Measurements from ENCODE around the gene GLA.

GLA gene

DNA sequence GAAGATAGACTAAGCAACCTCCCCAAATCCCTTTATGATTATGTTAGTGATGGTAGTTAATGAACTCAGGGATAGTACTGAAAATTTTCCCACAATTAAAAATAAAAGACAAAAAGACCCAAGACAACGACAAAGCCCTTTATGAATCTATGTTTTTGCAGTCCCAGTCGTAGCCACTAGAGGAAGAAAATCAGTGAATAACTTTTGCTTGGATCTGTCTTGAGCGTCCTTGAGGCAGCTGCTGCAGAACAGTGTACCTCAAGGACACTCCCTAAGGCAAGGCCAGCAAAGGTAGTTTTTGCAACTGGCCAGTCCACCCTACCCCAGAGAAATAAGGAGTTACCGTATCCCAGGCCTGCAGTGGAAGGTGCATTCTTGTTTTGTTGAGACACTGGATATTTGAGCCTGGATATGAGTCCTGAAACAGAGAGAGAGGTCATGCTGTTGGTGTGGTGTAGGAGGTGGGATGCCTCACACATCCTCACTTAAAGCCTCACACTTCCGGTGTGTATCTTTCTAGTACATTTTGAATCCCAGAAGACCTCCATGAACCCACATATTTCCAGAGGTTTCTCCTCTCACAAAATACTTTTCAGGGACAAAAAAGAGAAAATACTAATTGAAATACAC lies 50.4 kb downstream of the GLA start:
- no peak for DNase-seq

DNA sequence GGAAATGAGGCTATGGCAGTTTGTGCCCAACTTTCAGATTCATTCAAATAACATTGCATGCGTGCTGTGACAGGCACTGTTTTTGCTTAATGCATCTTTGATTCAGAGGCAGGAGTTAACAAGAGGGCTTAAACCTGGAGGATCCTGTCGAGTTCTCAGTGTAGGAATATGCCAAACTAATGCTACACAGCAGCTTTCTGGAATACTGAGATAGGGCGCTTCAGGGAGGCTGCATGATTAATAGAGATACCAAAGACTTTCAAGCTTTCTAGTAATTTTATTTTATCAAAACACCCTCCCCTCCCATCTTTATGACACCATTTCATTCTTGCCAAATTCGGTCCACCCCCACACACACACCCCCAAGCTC lies 58.5 kb downstream of the GLA start:
- no peak for DNase-seq

DNA sequence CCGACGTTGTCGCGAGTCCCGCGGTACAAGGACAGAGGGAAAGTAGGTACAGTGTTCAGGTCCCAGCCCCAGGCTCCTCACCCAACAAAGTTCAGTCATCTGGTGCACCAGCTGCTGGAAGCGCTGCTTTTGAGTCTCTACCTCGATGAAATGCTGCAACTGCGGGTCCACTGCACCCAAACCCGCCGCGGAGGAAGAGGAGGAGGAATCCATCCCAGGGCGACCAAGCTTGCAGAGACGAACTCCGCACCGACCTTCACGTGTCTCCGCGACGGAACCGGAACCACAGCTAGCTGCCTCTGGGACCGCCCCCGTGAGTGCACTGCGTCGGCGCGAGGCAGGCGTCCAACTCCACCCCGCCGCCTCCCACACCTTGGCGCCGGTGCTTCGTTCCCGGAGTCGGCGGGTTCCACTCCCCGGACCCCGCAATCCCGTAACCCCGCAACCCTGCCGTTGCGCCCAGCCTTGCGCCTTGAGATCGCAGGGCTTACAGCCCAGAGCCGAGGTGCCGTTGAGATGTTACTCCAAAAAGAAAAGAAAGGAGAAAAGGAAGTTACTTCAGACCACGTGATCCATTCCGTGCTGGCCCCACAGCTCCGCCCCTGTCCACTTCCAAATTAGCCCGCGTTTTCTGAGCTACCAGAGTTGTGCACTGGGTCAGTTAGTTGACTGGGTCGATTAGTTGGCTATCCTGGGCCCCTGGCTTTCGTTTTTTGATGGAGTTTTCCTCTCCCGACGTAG lies 59.1 kb downstream of the GLA start, which contains the start of gene TIMM8A:
TSS of gene TIMM8A (minus strand) at position 291 of the 741 bp plus-strand sequence. CDS start at position 213, 78 bp downstream.
- DNase-seq, result peak; percentile 81

DNA sequence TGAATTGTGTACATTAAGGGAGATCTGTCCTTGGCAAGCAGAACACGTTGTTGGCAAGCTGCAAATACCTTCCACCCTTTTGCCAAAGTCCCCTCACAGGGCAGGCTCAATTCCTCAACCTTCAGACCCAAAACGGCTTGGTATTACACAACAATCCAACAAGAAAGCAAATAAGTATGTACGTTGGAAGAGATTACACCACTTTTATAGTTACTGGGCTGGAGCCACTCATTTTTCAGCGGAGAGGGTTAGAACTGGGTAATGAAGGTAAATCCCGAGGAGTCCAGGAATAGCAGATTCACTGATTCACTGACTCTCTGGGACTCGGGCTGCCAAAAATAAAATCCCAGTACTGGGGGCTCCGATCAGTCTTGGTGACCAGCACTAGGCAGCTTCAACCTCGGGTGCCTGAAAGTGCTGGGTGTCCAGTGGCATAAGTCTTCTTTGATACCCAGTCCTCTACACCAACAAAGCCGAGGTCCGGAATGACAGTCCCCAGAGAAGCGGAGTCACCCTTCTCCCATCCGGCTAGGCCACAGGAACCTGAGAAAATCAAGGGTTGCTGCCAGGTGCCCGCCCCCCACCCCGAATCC lies 59.8 kb downstream of the GLA start:
- peak; percentile 4 for DNase-seq

Measured in right kidney (tissue), 1 donor.